Germinal center (tissue), 1 donor: ENCODE data around the gene IGHMBP2.
"Not testable (repeated sequence)": the region's sequence is repeated elsewhere in the genome, so short reads cannot be mapped to it uniquely, and the experiment has no call there.

Source experiments
- DNase-seq: peaks from one replicate; pipeline ENCODE4 v3.0.0; 2012; ENCODE audit warnings: mixed read lengths, low spot score

Gene IGHMBP2

DNA sequence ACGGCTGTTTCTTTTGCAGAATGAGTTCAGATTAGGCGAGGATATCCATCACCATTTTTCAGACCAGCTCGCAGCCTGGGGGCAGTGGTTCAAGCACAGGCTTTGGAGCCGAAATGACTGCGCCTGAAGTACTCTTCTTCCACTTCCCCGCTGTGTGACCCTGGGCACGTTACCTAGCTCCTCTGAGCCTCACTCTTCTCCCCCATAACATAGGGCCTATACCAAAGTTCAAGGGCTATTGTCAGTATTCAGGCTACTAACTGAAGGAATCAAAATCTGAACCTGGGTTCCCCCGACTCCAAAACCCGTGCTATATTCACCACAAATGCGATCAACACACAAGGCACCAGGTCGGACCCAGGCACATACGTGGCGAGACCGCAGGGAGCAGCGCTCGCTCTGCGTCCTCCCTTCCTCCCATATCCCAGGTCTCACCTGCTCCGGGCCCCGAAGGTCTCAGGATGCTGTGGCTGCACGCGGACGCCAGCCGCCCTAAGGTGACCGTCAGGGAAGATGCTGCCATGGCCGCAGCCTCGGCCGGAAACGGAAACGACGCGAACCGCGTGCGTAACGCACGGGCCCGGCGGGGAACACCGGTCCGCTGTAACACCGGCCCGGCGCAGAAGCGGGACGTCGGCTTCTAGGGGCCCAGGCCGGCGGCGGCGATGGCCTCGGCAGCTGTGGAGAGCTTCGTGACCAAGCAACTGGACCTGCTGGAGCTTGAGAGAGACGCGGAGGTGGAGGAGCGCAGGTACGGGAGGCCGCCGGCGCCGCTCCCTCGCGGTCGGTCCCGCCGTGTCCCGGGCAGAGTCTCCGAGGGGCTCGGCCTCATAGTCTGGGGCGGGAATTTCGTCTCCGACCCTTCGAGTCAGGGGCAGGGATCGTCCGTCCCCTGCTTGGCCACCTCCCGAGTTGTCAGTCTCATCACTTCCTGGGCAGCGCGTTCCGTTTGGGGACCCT is at the start of gene IGHMBP2, which contains the start of gene MRPL21:
TSS of gene IGHMBP2 (plus strand) at position 604 of the 960 bp plus-strand sequence. CDS start at position 666, 62 bp downstream.
TSS of gene MRPL21 (minus strand) at position 545 of the 960 bp plus-strand sequence. CDS start at position 523, 22 bp downstream.
- DNase-seq, result peak; percentile 87

GRCh38 chr11:68854273-68854958 is 49.3 kb upstream of the IGHMBP2 start:
- DNase-seq, result no peak

DNA sequence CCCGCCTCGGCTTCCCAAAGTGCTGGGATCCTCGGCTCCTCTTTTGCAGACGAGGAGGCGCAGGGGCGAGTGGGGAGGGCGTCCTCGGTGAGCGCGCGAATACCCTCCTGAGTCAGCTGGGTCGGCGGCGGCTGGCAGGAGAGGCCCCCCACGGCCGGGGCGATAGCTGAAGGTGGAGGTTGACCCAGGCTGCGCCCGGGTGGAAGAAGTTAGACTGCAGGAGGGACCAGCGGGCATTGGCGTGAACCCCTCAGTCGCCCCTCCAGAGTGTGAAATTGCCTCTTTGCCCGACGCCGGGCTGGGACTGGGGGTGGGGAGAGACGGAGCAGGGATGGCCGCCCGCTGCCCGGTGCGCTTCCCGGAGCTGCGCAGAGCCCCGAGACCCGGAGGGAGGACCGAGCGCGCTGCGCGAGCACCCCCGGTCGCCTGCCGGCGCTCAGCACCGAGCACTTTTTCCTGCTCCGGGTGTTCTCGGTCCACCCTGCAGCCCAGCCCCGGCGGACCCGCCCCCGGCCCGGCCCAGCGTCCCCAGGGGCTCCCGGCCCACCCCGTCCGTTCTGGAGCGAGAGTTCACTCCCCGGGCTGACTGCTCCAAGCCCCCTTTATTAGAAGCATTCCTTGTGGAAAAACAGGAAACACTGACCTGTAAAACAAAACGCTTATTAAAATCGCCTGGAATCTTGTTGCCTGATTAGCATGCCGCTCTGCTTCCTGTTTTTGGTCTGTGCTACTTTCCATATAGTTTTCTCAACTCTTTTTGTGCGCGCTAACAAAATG is 48.3 kb upstream of the IGHMBP2 start:
- DNase-seq, result peak; percentile 54

- not testable (repeated sequence) for DNase-seq
These were observed 47.2 kb upstream of the IGHMBP2 start for GRCh38 chr11:68856425-68857030.

- DNase-seq, result no peak
These were observed 46.6 kb upstream of the IGHMBP2 start for GRCh38 chr11:68857037-68857586.

DNA sequence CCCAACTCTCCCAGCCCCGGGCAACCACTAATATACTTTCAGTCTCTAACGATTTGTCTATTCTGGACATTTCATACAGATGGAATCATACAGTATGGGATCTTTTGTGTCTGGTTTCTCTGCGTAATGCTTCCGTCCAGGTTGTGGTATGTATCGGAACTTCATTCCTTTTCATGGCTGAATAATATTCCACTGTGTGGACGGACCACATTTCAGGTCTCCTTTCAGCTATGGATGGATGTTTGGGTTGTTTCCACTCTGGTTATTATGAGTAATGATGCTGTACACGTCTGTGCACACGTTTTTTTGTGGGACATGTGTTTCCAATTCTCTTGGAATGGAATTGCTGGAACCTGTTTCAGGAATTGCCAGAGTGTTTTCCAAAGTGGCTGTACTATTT is 44.6 kb upstream of the IGHMBP2 start:
- no peak for DNase-seq

DNA sequence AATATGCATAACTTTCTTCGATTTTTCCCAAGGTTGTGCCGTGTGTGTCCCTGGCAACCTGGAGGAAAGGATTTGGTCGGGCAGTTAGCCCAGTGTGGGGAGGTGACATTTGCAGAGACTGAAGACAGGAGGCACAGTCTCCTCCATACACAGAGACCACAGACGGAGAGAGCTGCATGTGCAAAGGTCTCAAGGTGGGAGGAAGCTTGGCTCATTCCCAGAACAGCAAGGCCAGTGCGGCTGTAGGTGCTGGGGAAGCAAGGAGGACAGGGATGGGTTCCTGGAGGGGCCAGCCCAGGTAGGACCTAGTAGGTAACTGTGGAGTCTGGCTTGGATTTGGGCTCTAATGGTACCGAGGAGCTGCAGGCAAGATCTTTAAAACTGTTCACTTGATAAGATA is 41.3 kb upstream of the IGHMBP2 start:
- no peak for DNase-seq

GRCh38 chr11:68863553-68864265 is 40.0 kb upstream of the IGHMBP2 start:
- DNase-seq, result no peak

- DNase-seq, result no peak
These were observed 38.5 kb upstream of the IGHMBP2 start for GRCh38 chr11:68865241-68865640.

DNA sequence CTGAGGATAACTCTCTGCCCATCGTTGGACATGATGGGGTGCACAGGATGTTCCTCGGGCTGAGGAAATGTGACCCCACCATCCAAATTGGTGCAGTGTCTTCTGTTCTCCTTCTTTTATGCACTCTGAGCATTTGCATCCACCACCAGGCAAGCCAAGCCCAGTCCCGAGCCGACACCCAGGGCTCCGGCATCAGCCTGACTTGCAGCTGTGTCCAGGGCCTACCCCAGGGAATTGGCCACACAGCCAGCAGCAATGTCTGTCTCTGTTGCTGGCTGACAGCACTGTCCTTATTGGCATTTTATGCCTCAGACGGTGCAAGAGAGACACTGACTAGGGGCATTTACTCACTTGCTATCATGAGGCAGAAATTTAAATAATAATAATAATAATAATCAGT is 36.6 kb upstream of the IGHMBP2 start:
- DNase-seq, result no peak

- DNase-seq, result no peak
These were observed 35.4 kb upstream of the IGHMBP2 start for GRCh38 chr11:68868221-68868835.

GRCh38 chr11:68870470-68870869 is 33.2 kb upstream of the IGHMBP2 start:
- no peak for DNase-seq

- no peak for DNase-seq
These were observed 31.3 kb upstream of the IGHMBP2 start for GRCh38 chr11:68872216-68873003.

DNA sequence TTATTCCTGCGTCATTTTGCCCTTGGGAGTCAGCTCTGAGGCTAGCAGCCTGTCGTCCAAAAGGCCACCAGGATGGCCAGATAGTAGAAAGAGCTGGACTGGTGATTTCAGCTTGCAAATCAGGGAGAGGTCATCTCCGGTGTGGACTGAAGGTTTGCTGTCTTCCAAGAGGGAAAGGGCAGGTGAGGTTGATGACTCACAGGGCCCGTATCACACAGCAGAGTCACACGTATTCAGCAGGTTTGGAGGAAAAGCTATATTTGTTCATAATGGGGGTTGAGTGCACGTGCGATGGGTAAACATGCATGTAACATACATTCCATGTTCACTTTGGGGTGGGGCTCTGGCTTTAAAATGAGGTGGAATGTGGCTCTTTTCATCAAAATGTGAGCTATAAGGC is 25.7 kb upstream of the IGHMBP2 start:
- DNase-seq, result no peak

DNA sequence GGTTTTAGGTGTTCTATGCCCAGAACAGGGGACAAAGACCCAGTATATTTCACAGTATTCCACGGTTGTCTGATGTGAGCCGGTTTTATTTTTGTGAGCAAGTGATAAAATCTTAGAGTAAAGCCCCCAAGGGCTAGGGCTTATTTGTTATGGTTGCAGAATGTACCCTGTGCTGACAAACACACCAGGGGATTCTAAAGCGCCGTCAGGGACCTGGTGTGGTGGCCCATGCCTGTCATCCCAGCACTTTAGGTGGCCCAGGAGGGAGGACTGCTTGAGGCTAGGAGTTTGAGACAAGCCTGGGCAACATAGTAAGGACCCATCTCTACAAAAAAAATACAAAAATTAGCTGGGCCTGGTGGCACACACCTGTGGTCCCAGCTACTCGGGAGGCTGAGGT is 22.8 kb upstream of the IGHMBP2 start:
- DNase-seq, result no peak

DNA sequence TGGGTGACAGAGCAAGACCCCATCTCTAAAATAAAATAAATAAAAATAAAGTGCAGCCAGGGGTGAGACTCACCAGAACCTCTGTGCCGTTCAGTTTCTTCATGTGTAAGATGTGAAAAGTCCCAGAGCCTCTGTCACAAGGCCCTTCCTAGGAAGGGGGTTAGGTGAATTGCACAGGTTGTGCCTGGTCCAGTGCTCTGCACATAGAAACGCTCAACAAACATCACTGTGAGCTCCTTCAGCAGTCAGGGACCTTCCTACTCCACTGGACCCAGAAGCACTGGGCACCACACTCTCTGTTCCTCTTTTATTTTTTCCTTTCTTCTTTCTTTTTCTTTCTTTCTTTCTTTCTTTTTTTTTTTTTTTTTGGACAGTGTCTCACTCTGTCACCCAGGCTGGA is 22.4 kb upstream of the IGHMBP2 start:
- DNase-seq, result no peak

GRCh38 chr11:68882391-68882790 is 21.3 kb upstream of the IGHMBP2 start:
- DNase-seq, result no peak

DNA sequence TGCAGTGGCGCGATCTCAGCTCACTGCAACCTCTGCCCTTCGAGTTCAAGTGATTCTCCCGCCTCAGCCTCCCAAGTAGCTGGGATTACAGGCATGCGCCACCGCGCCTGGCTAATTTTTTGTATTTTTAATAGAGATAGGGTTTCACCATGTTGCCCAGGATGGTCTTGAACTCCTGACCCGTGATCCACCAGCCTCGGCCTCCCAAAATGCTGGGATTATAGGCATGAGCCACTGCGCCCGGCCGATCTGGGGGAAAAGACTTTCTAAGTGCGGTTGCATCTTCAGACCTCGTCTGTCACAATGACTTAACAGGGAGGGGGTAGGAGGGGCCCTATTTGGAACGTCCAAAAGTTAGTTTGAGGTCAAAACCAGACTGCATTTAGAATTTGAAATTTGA is 18.9 kb upstream of the IGHMBP2 start:
- DNase-seq, result not testable (repeated sequence)

DNA sequence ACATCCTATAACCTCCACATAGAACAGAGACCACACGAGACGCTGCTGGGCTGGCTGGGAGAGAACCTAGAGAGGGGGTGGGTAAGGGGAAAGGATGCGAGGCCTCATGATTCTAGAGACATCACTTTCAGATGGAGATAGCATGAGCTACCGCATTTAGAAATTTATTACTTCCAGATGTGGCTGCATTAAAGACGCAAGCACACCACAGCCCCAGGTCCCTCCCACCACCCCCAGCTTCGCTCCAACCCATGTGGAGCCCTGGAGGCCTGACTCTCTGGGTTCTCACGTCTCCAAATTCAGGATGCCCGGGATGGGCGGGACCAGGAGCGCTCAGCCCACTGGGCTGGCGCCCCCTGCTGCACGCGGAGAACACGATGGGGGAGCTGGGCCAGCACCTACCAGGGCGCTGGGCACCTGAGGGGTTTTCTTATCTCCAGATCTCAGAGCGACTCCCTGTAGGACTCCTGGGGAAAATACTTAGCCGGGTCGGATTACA is 13.7 kb upstream of the IGHMBP2 start:
- DNase-seq, result no peak
